A172 (cell line): ENCODE results near the gene RBM33. TPM values are rescaled to one million over a fixed set of nuclear protein-coding genes. Genes with fewer than 3 reads are reported as not detected.

ENCODE experiments used
- DNase-seq: peaks from one replicate; pipeline ENCODE4 v3.0.0-alpha.2; 2015; ENCODE audit warnings: low spot score
- total RNA-seq: library from RNA; depleted of rRNA; stranded (reverse); fragments of >200 nt; shearing (Covaris generic); gene quantifications from 2 replicates; pipeline ENCODE4 v1.2.3, GENCODE V29; 2014

The RBM33 gene
- total RNA-seq, 1 experiment from 2014 or later, result 17.0 TPM

DNA sequence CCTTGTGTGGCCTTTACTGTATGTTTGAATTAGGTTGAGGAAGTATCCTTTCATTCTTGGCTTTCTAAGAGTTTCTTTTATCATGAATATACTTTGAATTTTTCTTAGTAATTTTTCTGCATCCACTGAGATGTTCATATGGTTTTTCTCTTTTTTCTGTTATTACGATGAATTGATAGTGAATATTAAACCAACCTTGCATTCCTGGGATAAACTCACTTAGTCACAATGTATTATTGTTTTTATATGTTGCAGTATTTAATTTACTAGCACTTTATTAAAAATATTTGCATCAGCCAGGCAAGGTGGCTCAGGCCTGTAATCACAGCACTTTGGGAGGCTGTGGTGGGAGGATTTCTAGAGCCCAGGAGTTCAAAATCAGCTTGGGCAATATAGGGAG lies 15.3 kb upstream of the RBM33 start:
- no peak for DNase-seq

DNA sequence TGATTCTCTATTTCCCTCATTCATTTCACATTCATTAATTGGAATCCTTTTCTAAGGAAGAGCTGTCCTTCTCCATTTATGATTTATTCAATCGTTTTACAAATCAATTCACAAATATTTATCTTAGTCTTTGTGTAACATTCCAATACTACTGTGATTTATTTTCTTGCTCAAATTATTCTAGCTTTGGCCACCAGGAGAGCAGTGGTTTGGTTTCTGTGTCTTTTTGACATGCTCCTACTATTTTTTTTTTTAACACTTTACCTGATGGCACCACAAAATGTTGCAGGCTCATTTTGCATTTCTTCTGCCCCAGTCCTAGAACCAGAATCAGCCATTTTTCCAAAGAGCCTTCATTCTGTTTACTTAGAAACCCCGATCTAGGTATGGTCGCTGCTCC lies 13.3 kb upstream of the RBM33 start:
- no peak for DNase-seq

DNA sequence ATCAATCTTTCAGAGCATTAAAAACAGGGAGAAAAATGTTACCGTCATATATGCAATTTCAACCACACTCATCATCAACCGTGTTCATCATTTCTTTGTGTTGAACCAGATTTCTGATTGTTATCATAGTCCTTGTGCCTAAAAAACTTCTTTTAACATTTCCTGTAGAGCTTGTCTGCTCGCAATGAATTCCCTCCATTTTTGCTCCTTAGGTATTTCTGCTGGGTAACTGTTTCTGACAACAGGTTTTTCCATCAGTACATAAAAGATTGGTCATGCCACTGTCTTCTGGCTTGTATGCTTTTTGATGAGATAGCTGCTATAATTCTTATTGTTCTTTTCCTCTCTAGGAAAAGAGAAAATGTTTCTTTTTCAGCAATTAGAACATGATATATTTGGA lies 8.6 kb upstream of the RBM33 start:
- DNase-seq, result no peak

DNA sequence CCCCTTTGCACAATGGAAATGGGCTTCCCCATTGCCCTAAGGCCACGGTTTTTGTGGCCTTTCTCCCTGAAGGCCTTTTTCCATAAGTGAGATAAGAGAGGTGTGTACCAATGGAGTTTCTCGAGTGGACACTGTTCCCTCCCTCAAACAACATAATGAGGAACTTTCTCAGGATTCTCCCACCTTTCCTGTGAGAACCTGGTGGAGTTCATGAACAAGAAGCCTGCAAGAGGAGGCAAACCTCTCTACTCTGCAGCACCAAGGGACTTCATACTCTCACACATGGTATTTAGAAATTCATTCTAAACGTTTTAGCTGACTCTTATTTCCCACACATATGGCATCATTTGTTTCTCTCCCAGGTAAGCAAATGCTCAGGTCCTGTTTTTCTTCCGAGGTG lies 7.3 kb upstream of the RBM33 start:
- no peak for DNase-seq

DNA sequence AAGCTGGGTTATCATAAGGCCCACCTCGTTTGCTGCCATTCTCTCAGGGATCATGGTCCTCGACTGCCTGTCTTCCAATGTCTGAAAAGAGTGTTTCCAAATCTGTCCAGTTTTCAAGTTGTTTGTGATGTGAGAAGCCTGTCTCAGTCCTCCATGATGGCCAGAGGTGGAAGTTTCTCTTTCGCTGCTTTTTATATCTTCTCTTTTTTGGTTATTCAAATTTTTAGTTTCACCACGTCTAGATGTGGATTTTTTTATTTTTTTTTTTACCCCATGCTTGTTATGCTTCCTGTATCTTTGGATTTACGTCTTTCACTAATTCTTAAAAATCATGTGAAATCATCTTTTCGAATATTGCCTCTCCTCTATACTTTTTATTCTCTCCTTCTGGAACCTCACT lies 6.1 kb upstream of the RBM33 start:
- no peak for DNase-seq

DNA sequence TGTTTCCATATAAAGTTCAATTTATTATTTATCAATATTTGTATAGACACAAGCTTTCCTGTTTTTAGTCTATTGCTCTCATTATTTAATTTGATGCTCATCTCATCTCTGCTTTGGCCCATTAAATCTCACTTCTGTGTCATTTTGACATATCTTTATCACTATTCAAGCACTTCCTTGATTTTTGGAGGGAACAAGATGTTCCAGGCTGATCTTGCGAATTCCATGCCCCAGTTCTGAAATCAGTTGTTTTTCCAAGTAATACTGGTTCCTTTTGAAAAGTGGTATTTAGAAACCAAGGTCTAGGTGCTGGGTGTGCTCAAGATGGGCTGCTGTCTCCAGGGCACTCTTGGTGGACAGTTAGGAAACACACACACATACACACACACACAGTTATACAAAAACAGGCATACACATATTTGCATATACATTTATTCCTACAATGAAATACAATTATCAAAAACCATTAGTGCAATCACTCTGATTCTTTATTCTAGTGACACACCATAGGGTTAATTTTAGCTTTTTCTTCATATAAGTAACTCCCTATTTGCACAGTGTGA lies 4.4 kb upstream of the RBM33 start:
- DNase-seq, result no peak

DNA sequence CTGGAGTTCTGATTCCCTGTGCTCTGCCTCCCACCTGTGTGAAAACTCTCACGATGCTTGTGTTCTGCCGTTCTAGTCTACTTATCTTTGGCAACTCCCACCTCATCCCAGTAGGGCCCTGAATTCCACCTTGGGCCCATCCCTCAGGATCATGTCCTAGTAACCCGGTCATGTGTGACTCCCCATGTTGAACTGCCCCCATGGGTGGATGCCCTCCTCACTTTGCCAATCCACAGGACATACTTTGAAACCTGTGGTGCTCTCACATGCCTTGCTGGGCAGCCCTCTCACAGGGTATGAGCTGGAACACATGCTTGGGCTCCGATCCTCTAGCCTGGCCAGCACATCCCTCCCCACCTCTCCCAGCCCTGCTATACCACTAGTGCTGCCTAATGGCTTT lies 3.8 kb upstream of the RBM33 start:
- DNase-seq, result no peak

DNA sequence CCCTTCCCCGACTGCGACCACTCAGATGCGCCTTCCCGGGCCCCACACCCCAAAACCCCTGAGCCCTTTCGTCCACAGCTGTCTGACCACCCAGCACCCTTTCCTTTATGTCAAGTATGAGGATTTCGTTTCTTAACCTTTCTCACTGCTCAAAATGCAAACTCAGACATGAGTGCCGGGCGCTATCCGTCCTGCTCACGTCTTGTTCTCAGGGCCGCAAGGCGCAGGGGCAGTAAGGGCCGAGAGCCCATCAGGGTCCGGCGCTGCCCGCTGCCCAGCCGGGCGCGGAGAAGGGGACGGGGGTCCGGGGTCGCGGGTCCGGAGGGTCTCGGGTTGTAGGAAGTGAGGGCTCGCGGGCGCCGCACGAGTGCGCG lies 670 bp upstream of the RBM33 start:
- DNase-seq, result no peak

DNA sequence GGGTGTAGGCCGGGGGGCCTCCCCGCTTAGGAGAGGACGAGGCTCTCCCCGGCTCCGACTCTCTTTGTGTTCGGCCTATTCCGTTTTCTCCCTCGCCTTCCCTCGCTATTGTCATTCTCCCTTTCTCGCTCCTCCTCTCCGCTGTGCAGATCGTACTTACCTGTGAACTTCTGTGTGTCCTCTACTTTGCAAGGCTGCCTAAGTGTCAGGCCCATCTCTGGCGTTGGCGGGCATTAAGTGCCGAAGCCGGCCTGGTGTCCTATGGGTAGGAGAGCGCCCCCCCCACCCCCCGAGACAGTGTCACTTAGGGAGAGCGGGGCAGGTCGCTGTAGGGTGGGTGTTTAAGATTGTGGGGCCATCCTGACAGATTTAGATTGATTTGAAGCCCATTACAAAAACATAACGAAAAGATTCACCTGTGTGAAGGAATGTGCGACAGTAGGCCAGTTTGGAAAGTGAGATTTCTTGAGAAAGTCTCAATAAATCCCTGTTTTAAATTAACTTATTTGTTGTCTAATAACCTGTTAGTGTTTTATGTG lies 579 bp downstream of the RBM33 start:
- DNase-seq, result peak; percentile 31

DNA sequence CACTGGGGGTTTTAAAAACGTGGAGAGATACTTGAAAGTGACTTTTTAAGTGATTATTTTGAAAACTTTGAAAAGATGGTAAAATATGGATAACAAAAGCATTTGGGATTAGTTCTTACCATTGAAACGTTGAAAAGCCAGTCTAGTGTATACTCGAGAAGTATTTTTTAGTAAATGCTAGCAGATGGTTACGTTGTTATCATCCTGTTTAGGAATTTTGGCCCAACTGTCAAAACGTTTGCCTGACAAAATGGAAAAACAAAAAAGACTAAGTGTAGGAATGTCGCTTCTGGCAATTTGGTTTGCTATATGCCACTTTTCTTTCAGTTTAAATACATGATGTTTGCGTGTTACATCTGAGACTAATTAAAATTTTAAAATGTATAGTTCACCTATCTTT lies 1.2 kb downstream of the RBM33 start:
- DNase-seq, result no peak

DNA sequence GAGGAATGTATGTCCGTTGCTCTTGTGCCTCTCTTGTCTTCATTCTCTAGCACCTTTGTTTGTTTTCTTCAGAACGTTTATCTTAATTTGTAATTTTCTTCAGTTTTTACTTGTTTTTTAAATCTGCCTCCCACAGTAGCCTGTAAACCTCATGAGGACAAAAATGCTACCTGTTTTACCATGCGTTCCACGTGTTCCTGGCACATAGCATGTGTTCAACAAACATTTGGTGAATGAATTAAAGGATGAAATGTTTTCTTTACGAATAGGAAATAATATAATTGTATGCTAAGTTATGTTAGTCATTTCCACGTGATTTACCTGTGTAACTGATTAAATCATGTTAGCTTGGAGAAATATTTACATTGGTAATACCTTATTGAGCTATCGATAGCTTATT lies 2.2 kb downstream of the RBM33 start:
- DNase-seq, result no peak

DNA sequence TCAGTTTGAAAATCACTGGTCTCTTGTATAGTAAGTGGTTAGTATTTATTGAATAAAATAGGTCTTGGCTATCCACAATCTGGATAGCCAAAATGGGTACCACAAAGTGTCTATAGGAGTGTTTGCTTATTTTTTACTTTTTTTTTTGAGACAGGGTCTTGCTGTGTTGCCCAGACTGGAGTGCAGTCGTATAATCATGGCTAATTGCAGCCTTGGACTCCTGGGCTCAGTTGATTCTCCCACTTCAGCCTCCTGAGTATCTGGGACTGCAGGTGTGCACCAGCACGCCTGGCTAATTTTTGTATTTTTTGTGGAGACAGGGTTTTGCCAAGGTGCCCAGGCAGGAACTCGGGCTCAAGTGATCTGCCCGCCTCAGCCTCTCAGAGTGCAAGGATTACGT lies 2.8 kb downstream of the RBM33 start:
- no peak for DNase-seq

DNA sequence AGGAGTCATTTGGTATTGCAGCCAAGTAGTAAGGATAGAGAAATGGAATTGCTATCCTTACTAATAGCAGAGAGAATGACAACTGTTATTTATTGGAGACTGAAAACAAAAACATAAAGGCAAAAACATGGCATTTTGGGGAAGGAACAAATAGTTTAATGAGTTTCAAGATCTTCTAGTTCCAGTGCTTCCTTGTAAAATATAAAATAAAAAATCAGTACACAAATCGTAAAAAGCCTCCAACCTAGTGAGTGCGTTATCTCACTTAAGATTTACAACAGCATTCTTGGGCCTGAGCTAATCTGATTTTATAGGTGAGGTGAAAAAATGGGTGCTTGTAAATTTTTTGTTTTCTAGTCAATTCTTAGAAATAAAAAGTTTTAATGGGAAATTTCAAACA lies 3.3 kb downstream of the RBM33 start:
- no peak for DNase-seq

DNA sequence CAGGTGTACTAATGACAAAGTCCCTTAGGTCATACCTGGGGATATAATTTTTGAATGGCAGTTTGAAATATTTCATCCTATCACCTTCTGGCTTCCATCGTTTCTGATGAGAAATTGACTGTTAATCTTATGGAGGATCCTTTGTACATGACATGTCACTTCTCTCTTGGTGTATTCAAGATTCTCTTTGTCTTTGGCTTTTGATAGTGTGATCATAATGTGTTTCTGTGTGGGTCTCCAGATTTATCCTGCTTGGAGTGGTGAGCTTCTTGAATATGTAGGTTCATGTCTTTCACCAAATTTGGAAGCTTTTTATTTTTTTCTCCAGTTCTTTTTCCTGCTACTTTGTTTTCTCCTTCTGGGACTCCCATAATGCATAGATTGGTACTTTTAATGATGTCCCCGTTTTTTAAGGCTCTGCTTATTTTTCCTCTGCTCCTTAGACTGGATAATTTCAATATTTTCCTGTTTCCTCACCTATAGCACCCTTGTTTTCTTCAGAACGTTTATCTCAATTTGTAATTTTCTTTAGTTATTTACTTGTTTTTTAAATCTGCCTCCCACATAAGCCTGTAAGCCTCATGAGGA lies 4.4 kb downstream of the RBM33 start:
- DNase-seq, result no peak

DNA sequence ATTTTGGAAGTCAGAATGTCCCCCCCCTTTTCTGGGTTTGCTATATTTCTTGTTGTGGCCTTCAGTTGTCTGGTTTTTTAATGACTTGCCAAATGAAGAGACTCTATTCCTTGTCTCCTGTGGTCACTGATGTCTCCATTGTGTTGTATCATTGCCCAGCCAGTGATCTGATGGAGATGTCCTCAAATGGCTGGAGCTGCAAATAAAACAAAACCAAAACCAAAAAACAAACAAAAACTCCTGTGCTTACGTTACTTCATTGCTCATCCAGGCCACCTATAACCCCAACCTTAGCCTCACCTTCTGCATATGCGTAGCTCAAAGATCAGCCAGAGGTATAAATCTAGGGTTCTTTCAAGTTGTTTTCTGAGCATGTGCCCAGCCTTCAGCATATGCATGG lies 5.1 kb downstream of the RBM33 start:
- DNase-seq, result no peak

DNA sequence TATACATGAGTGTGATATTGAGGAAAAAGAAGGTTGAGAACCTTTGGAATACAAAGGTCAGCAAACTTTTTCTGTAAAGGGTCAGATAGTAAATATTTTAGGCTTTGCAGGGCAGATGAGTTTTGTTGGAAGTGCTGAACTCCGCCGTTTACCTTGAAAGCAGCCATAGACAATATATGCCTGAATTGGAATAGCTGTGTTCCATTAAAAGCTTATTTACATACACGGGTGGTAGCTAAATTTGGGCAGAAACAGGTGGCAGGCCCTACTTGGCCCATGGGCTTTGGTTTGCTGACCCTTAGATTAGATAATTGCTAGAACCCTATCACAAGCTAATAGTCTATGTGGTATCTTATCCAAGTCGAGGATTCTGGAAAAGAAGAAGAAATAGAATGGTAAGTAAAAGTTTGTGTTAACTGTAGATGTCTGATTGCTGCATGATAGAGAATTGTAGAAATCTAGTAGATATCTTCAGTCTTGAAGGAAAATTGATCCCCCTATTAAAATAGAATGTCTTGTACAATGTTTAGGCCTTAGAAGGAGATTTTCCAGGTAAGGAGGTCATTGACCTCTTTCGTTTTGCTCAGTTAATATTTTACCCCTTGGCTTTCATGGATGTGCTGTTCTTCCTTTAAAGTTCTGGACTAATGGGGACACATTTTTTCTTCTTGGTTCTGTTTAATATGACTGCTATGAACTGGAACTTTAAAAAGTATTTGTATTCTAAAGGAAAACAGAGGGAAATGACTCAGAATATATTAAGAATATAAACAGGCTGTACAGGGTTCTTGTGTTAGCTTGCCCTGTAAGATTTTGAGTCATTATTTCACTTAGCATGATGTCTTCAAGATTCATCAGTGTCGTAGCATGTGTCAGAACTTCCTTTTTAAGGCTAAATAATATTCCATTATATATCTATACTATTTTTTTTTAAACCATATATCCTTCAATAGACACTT lies 8.0 kb downstream of the RBM33 start:
- DNase-seq, result no peak

DNA sequence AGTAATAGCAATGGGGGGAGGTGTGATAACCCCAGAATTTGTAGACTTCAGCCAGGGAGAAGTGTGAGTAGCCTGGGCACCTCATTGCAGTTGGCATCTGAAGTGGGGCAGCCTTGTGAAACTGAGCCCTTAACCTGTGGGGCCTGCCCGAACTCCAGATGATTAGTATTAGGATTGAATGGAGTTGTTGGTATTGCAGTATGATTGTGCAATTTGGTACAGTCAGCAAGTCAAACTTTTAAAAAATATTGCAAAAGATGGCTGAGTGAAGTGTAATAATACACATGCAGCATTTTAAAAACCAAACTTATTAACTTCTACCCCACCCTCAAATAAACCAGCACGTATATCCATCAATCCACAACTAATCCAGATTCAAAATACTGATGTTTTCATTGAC lies 9.3 kb downstream of the RBM33 start:
- DNase-seq, result no peak

DNA sequence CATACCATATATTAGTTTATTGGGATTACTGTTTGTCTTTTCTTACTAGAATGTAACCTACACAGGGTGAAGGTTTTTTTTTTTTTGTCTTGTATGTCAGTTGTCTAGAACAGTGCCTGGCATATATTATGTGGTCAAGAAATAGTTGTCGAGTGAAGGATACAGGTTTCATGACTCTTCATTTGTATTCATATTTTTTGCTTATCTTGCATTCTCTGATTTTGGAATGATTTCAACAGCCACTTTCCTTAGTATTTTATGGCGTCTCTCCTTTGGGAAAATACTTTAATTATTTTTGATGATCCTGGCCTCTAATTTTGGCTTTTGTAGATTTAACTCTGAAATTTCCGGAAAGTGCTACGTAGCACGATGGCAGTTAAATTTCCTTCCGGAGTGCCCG lies 12.4 kb downstream of the RBM33 start:
- no peak for DNase-seq

DNA sequence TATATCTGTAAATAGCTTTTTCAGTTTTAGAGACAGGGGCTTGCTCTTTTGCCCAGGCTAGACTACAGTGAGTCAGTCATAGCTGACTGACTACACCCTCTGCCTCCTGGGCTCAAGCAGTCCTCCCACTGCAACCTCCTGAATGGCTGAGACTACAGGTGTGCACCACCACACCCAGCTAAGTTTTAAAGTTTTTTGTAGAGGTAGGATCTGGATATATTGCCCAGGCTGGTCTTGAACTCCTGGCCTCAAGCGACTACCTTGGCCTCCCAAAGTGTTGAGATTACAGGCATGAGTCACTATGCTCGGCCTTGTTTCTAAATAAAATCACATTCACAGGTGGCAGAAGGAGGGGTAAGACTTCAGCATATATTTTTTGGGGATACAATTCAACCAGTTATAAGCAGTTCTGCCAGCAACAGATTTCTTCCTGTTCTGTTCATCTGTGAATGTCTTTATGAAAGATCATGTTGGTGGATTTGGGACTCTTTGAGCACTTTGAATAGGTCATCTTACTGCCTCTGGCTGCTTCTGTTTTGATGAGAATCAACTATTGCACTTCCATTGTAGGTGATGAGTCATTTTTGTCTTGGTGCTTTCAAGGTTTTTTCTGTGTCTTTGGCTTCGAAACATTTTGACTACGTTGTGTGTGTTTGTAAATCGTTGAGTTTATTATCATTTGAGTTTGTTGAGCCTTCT lies 15.7 kb downstream of the RBM33 start:
- no peak for DNase-seq

DNA sequence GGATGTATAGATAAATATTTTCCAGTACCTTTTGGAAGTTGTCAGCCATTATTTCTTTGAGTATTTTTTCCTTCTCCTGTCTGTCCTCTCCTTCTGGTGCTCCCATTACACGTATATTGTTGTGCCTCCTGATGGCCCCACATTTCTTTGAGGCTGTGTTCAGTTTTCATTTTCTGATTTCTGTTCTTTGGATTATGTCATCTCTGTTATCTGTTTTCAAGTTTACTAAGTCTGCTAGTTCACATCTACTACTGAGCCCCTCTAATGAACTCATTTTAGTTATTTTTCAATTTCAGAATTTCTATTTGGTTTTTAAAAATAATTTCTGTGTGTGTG lies 16.3 kb downstream of the RBM33 start:
- DNase-seq, result no peak

DNA sequence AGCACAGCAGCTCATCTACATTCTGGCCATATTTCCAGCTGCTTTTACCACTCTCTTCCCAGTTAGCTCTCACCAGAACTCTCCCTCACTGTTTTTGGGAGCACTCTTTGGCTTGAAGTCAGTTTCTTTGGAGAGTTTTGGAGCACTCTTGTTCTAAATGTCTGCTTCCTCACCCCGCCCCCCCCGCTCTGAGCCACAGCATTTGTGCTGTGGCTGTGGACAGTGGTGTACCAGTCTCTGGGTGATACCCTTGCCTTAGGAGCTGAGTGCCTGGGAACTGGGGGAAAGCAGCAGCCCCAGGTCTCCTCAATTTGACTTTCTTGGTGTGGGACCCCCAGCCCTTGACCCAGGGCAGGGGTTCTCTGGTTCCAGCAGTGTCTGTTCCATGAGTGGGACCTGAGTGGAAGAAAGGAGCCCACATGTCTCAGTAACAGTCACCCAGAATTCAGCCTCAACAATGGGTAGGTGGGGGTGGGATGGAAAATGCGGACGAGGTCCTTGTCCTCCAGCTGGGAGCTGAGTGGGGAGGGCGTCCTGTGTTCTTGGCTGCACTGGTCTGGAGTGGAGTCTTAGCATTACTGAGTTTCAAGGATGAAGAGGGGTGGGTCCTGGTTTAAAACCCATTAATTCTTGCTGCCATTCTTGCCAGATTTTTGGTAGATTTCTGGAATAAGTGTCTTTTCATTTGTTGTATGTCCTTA lies 18.0 kb downstream of the RBM33 start:
- no peak for DNase-seq

DNA sequence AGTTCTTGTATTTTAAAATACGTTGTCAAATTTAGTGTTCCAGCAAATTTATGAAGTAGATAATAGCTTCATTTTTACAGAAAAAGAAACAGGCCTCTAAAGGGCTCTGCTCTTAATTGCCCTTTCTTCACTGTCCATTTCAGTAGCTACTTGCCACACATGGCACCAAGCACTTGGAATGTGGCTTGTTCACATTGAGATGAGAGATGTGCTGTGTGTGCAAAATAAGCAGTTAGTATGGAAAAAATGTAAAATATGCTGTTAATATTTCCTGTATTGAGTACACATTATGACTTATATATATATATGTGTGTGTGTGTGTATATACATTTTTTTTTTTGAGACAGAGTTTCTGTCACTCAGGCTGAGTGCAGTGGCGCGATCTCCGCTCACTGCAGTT lies 19.5 kb downstream of the RBM33 start:
- DNase-seq, result no peak
